Body of pancreas (tissue), 4 donors: ENCODE results near the gene DMBX1. TPM values are rescaled to one million over a fixed set of nuclear protein-coding genes. Genes with fewer than 3 reads are reported as not detected.

ENCODE experiments used
- ATAC-seq: fragments of 150-250 bp; one replicate; pipeline ENCODE4 v1.9.1; 2016
- DNase-seq, 4 donors: peaks; one replicate each; pipeline ENCODE4 v3.0.0-alpha.2; 2019
- H3K27ac ChIP-seq, 4 donors: fragments of 200-600 bp; sonication (generic); 1 replicate in 3 of 4; 2 replicates in 1 of 4; pipeline versions ENCODE4 v1.5.1 to v1.6.1; 2016 to 2019; ENCODE audit warnings: mild to moderate bottlenecking in 1 of 4, mixed read lengths in 1 of 4, moderate library complexity in 1 of 4
- H3K27me3 ChIP-seq, 2 donors: fragments of 200-600 bp; sonication (generic); one replicate each; pipeline ENCODE4 v1.6.0; 2016; ENCODE audit warnings: mild to moderate bottlenecking in 1 of 2
- H3K36me3 ChIP-seq, 2 donors: fragments of 200-600 bp; sonication (generic); replicated peaks in 1 of 2; 2 replicates each; pipeline ENCODE4 v1.5.1; 2016; ENCODE audit warnings: low read depth in 2 of 2; ENCODE audit not compliant: insufficient read depth in 1 of 2
- H3K4me1 ChIP-seq: fragments of 200-600 bp; sonication (generic); one replicate; pipeline ENCODE4 v1.6.0; 2016
- H3K4me3 ChIP-seq, 2 donors: fragments of 200-600 bp; sonication (generic); 1 replicate in 1 of 2; 2 replicates in 1 of 2; pipeline ENCODE4 v1.5.1; 2016 to 2019
- H3K9me3 ChIP-seq, 3 donors: fragments of 200-600 bp; sonication (generic); 1 replicate in 2 of 3; 2 replicates in 1 of 3; pipeline ENCODE4 v1.5.1; 2016
- POLR2A ChIP-seq, 3 donors: fragments of 450-650 bp; IDR thresholded peaks; one replicate each; pipeline ENCODE4 v1.6.1; 2016; ENCODE audit warnings: antibody characterized with exemption in 3 of 3, mild to moderate bottlenecking in 2 of 3
- WGBS, 2 donors: methylation state at CpG; one replicate each; pipeline ENCODE4 v1.1.5; 2017; 5-methylcytosine and 5-hydroxymethylcytosine counted together
- intact Hi-C: fragments of 100-400 bp; cut with DNase I; formaldehyde crosslinking; loops from one replicate; pipeline ENCODE4 v1.15.1; 2023
- total RNA-seq, 2 donors: library from RNA; depleted of rRNA; stranded (reverse); fragments of >200 nt; gene quantifications; one replicate each; pipeline ENCODE4 v1.1.0, GENCODE V29; 2016
- TF ChIP-seq, protein P1 (sequence below), 7 experiments: fragments of 450-650 bp in 4 of 7; fragments of 200-600 bp in 3 of 7; sonication (generic) in 3 of 7; IDR thresholded peaks; one replicate each; pipeline ENCODE4 v1.5.1; 2016 to 2019; ENCODE audit warnings: antibody characterized with exemption in 7 of 7

Gene DMBX1
- total RNA-seq, 2 donors from 2014 or later: not detected

DNA sequence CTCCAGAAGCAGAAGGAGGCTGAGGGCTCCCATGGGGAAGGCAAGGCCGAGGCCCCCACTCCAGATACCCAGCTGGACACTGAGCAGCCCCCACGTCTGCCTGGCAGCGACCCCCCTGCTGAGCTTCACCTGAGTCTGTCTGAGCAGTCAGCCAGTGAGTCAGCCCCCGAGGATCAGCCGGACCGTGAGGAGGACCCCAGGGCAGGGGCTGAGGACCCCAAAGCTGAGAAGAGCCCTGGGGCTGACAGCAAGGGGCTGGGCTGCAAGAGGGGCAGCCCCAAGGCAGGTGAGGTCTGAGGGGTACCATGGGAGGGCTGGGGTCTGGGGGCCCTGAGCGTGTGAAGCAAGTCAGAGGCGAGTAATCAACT is 21.3 kb downstream of the DMBX1 start:
- ATAC-seq (no peak), DNase-seq (no peak)
- 57 to 77% methylated on average over 6 to 8 of the region's 8 CpGs for WGBS, 2 donors

DNA sequence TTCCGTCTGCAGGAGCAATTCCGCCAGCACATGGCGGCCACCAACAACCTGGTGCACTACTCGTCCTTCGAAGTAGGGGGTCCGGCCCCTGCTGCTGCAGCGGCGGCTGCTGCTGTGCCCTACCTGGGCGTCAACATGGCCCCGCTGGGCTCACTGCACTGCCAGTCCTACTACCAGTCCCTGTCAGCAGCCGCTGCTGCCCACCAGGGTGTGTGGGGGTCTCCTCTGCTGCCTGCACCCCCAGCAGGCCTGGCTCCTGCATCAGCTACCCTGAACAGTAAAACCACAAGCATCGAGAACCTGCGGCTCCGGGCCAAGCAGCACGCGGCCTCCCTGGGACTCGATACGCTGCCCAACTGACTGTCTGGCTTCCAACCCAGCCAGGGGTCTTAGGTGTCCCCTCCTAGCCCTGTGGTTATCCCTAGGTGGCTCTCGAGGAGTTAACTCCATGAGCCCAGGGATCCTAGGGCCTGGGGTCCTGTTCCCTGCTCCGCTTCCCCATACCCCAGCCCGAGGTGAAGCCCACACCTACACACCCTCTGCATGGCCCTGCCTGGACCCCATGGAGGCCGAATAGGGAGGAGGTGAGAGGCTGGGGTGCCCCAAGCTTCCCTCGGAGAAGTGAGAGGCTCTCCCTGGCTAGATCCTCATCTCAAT is 22.6 kb downstream of the DMBX1 start:
- no peak for TF ChIP-seq POLR2A (IDR thresholded peaks at IDR 0.05)
- TF ChIP-seq, protein P1, sequence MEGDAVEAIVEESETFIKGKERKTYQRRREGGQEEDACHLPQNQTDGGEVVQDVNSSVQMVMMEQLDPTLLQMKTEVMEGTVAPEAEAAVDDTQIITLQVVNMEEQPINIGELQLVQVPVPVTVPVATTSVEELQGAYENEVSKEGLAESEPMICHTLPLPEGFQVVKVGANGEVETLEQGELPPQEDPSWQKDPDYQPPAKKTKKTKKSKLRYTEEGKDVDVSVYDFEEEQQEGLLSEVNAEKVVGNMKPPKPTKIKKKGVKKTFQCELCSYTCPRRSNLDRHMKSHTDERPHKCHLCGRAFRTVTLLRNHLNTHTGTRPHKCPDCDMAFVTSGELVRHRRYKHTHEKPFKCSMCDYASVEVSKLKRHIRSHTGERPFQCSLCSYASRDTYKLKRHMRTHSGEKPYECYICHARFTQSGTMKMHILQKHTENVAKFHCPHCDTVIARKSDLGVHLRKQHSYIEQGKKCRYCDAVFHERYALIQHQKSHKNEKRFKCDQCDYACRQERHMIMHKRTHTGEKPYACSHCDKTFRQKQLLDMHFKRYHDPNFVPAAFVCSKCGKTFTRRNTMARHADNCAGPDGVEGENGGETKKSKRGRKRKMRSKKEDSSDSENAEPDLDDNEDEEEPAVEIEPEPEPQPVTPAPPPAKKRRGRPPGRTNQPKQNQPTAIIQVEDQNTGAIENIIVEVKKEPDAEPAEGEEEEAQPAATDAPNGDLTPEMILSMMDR (IDR thresholded peaks at IDR 0.05): no peak
- no peak overlapping the region for H3K27ac ChIP-seq
- H3K36me3 ChIP-seq: no peaks in the 10 kb centered on the region
- H3K4me1 ChIP-seq: peaks cover 11% of the 10 kb centered on the region
- no peak for DNase-seq
- 75 to 79% methylated on average over 10 to 17 of the region's 23 CpGs for WGBS, 2 donors
- H3K9me3 ChIP-seq: no peaks in the 10 kb centered on the region
- H3K4me3 ChIP-seq: no peak overlapping the region
- H3K27me3 ChIP-seq: no peaks in the 10 kb centered on the region
- intact Hi-C loops: no loop called here
- no peak for ATAC-seq

More for the DNA sequence above, 21.3 kb downstream of the DMBX1 start:
- H3K27ac ChIP-seq: no peak overlapping the region
- no peaks in the 10 kb centered on the region for H3K4me1 ChIP-seq
- no peak for TF ChIP-seq POLR2A (IDR thresholded peaks at IDR 0.05)
- TF ChIP-seq, protein P1 (IDR thresholded peaks at IDR 0.05): no peak
- no peaks in the 10 kb centered on the region for H3K36me3 ChIP-seq
- H3K9me3 ChIP-seq: no peaks in the 10 kb centered on the region
- no peak overlapping the region for H3K4me3 ChIP-seq
- H3K27me3 ChIP-seq: no peaks in the 10 kb centered on the region
- intact Hi-C loops: no loop called here

DNA sequence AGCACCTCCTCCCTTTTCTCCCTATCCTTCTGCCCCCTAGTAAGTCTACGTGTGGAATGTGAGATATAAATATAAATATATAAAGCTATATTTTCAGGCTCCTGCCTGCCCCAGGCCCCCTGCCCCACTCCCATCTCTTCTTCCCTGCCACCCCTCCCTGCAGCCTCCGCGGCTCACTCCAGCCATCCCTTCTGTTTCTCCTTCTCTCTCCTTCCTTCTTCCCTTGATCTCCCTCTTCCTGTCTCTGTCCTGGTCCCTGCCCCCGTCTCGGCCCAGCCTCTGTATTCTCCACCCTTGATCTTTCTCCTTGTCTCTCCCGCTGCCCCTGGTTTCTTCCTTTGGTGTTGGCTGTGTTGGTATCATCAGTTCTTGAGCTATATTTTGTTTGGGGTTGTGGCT is 23.2 kb downstream of the DMBX1 start:
- ATAC-seq (no peak), DNase-seq (no peak)
- H3K27ac ChIP-seq: no peak overlapping the region
- no peaks in the 10 kb centered on the region for H3K9me3 ChIP-seq
- H3K4me3 ChIP-seq: no peak overlapping the region
- peaks cover 13% of the 10 kb centered on the region for H3K4me1 ChIP-seq
- TF ChIP-seq, protein P1 (IDR thresholded peaks at IDR 0.05): no peak
- no peak for TF ChIP-seq POLR2A (IDR thresholded peaks at IDR 0.05)
- H3K27me3 ChIP-seq: no peaks in the 10 kb centered on the region
- WGBS, 2 donors: 73 to 90% methylated on average over 6 of the region's 6 CpGs
- intact Hi-C loops: no loop called here
- no peaks in the 10 kb centered on the region for H3K36me3 ChIP-seq

DNA sequence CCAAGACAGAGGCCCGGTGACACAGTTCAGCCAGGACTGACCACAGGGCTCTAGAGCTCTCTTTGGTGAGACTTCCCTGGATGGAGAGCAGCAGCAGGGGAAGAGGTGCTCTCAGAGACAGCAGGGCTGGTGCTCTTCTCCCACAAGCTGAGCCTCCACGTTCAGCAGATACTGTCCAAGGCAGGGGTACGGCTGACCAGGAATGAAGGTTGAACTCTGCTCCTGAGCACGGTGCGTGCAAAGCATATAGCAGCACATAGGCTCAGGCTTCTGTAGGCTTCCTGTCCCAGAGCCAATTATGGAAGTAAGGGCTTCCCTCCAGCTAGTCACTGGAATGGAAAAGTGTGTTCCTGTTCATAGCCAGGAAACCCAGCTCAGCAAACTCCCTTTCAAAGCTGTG is 23.9 kb downstream of the DMBX1 start:
- intact Hi-C loops: no loop called here
- no peak for ATAC-seq

More for the DNA sequence above, 23.9 kb downstream of the DMBX1 start:
- Histone ChIP-seq H3K27ac (no peak overlapping the region), H3K9me3 (no peaks in the 10 kb centered on the region), H3K4me3 (no peak overlapping the region), H3K27me3 (no peaks in the 10 kb centered on the region), H3K36me3 (no peaks in the 10 kb centered on the region), H3K4me1 (peaks cover 13% of the 10 kb centered on the region)
- 50 to 76% methylated on average over 3 to 5 of the region's 5 CpGs for WGBS, 2 donors
- DNase-seq: no peak
- TF ChIP-seq, protein P1 (IDR thresholded peaks at IDR 0.05): no peak
- TF ChIP-seq POLR2A (IDR thresholded peaks at IDR 0.05): no peak
